BLaER1 treated with 17β-estradiol and CSF1 and Interleukin-3, amounts not matched to agents 10 nM and 100 nM (cell line): ENCODE data around the gene RNF215.

ENCODE experiments used
- H3K27ac ChIP-seq, 11 experiments: shearing (Covaris generic); formaldehyde crosslinking; 2 replicates each; pipeline ENCODE4 v1.8.1; 2022
- H3K27me3 ChIP-seq, 11 experiments: shearing (Covaris generic); formaldehyde crosslinking; 2 replicates each; pipeline ENCODE4 v1.8.1; 2022
- H3K36me3 ChIP-seq, 11 experiments: shearing (Covaris generic); formaldehyde crosslinking; 2 replicates each; pipeline ENCODE4 v1.8.1; 2022
- H3K4me1 ChIP-seq, 10 experiments: shearing (Covaris generic); formaldehyde crosslinking; 2 replicates each; pipeline ENCODE4 v1.8.1; 2022
- H3K4me2 ChIP-seq, 11 experiments: shearing (Covaris generic); formaldehyde crosslinking; 2 replicates each; pipeline ENCODE4 v1.8.1; 2022
- H3K4me3 ChIP-seq, 10 experiments: shearing (Covaris generic); formaldehyde crosslinking; 2 replicates each; pipeline ENCODE4 v1.8.1; 2022
- H3K9ac ChIP-seq, 11 experiments: shearing (Covaris generic); formaldehyde crosslinking; 2 replicates each; pipeline ENCODE4 v1.8.1; 2022
- H3K9me3 ChIP-seq, 11 experiments: shearing (Covaris generic); formaldehyde crosslinking; replicated peaks in 1 of 11; 2 replicates each; pipeline ENCODE4 v1.8.1; 2022
- H4K20me1 ChIP-seq, 11 experiments: shearing (Covaris generic); formaldehyde crosslinking; 2 replicates each; pipeline ENCODE4 v1.8.1; 2022
- Cebpa-rat ChIP-seq, 11 experiments: shearing (Covaris generic); IDR thresholded peaks; 2 replicates each; pipeline ENCODE4 v1.8.1; 2022

The RNF215 gene

GRCh38 chr22:30423959-30424533, 36.8 kb upstream of the RNF215 start:
- peaks cover 0 to 25% (median 23%) of the 10 kb centered on the region in 11 experiments; a peak in 17 of 22 replicates for H4K20me1 ChIP-seq
- H3K9ac ChIP-seq = peak overlapping the region; percentile 85 to 92 (median 90)
- no peak for TF ChIP-seq Cebpa-rat (IDR thresholded peaks at IDR 0.05)
- peaks cover 23 to 35% (median 27%) of the 10 kb centered on the region in 11 experiments for H3K36me3 ChIP-seq
- no peaks in the 10 kb centered on the region for H3K27me3 ChIP-seq
- peaks cover 45 to 68% (median 59%) of the 10 kb centered on the region in 10 experiments for H3K4me1 ChIP-seq
- H3K4me2 ChIP-seq = peak overlapping the region; percentile 92 to 100 (median 97)
- peak overlapping the region; percentile 73 to 95 (median 84) for H3K4me3 ChIP-seq
- H3K9me3 ChIP-seq = no peaks in the 10 kb centered on the region
- H3K27ac ChIP-seq = peak overlapping the region; percentile 80 to 97 (median 90); a peak in 21 of 22 replicates

DNA sequence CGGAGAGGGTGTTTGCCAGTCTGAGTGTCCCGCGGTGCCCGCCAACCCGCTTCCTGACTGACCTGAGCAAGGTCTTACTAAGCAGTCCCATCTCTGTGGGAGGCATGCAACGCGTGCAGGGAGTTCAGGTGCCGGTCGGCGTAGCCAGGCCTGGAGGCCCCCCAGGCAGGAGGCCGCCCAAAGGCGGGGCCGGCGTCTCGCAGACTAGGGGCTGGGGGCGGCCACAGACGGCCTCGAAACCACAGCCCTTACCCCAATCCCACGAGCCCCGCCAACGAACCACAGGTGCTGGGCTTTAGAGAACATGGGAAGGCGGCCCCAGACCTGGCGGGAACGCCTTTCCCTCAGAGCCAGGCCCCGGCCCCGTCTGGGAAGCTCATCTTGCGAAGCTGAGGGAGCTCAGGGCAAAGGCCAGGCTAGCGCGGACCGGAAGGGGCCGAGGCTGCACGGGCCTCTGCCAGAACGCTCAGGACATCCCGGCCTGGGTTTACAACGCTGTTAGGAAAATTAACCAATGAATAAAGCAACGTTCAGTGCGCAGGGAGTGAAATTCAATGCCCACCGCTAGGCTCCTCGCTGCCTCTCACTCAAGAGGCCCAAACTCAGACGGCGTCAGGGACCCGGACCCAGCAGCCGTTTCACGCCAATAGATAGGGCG, 36.2 kb upstream of the RNF215 start:
- H3K9ac ChIP-seq = peak overlapping the region; percentile 85 to 91 (median 88)
- peaks cover 23 to 35% (median 27%) of the 10 kb centered on the region in 11 experiments for H3K36me3 ChIP-seq
- H3K4me3 ChIP-seq = peak overlapping the region; percentile 65 to 95 (median 82)
- peak overlapping the region; percentile 92 to 100 (median 97) for H3K4me2 ChIP-seq
- H3K9me3 ChIP-seq = no peaks in the 10 kb centered on the region
- H4K20me1 ChIP-seq = peaks cover 0 to 19% (median 17%) of the 10 kb centered on the region in 11 experiments; a peak in 17 of 22 replicates
- peaks cover 45 to 68% (median 59%) of the 10 kb centered on the region in 10 experiments for H3K4me1 ChIP-seq
- H3K27ac ChIP-seq = peak overlapping the region; percentile 80 to 97 (median 90)
- TF ChIP-seq Cebpa-rat (IDR thresholded peaks at IDR 0.05) = no peak
- no peaks in the 10 kb centered on the region for H3K27me3 ChIP-seq

DNA sequence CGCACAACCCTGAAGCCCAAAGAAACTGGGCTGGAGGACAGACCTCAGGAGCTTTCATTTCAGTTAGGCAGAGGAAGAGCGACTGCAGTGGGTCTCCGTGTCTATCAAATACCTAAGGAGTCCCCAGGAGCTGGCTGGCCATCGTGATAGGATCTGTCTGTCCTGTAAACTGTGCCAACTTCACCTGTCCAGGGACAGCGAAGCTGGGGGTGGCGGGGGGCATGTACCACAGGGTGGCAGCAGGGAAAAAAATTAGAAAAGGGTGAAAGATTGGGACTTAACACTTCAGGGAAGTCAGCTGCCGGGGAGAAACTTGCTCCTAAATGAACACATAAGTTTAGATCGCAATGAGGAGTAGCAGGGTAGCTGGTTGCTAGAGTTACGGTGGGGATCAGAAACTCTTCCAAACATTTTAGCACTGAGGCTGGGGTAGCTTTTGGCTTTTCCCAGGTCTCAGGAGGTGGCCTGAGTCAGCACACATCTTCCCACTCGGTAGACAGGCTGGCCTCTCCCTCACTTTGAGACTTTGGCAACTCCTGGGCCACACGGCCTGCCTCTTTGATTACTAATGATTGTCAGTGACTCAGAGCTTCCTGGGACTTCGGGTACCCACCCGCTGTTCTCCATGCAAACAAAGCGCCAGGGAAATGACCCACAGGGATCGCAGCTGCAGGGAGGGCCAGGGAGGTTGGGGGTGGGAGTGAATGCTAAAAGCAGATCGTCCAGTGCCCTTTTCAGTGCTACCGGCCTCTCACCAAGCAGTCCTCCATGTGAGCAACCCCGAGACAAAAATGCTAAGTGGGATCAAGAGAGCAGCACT, 35.5 kb upstream of the RNF215 start:
- peaks cover 23 to 35% (median 27%) of the 10 kb centered on the region in 11 experiments for H3K36me3 ChIP-seq
- no peak for TF ChIP-seq Cebpa-rat (IDR thresholded peaks at IDR 0.05)
- H3K4me2 ChIP-seq = peak overlapping the region; percentile 92 to 100 (median 97)
- H3K9me3 ChIP-seq = no peaks in the 10 kb centered on the region
- H3K27ac ChIP-seq = peak overlapping the region; percentile 80 to 97 (median 90)
- H3K4me3 ChIP-seq = peak overlapping the region; percentile 65 to 95 (median 82)
- H3K9ac ChIP-seq = peak overlapping the region; percentile 85 to 91 (median 88)
- H3K4me1 ChIP-seq = peaks cover 45 to 68% (median 59%) of the 10 kb centered on the region in 10 experiments
- no peaks in the 10 kb centered on the region for H3K27me3 ChIP-seq
- peaks cover 0 to 12% (median 10%) of the 10 kb centered on the region in 11 experiments; a peak in 16 of 22 replicates for H4K20me1 ChIP-seq

- H3K4me1 ChIP-seq = peaks cover 39 to 62% (median 53%) of the 10 kb centered on the region in 10 experiments
- peaks cover 0 to 4% (median 3%) of the 10 kb centered on the region in 11 experiments; a peak in 15 of 22 replicates for H4K20me1 ChIP-seq
- peak overlapping the region; percentile 92 to 100 (median 97) for H3K4me2 ChIP-seq
- peak overlapping the region in 10 of 11 experiments; percentile 12 to 97 (median 90); a peak in 20 of 22 replicates for H3K27ac ChIP-seq
- no peak for TF ChIP-seq Cebpa-rat (IDR thresholded peaks at IDR 0.05)
- H3K9me3 ChIP-seq = no peaks in the 10 kb centered on the region
- peaks cover 22 to 35% (median 27%) of the 10 kb centered on the region in 11 experiments for H3K36me3 ChIP-seq
- H3K4me3 ChIP-seq = peak overlapping the region in 6 of 10 experiments; percentile 65 to 95 (median 79); a peak in 7 of 20 replicates
- H3K9ac ChIP-seq = peak overlapping the region; percentile 85 to 91 (median 88); a peak in 21 of 22 replicates
- H3K27me3 ChIP-seq = no peaks in the 10 kb centered on the region
These were observed 34.7 kb upstream of the RNF215 start for GRCh38 chr22:30421695-30422480.

DNA sequence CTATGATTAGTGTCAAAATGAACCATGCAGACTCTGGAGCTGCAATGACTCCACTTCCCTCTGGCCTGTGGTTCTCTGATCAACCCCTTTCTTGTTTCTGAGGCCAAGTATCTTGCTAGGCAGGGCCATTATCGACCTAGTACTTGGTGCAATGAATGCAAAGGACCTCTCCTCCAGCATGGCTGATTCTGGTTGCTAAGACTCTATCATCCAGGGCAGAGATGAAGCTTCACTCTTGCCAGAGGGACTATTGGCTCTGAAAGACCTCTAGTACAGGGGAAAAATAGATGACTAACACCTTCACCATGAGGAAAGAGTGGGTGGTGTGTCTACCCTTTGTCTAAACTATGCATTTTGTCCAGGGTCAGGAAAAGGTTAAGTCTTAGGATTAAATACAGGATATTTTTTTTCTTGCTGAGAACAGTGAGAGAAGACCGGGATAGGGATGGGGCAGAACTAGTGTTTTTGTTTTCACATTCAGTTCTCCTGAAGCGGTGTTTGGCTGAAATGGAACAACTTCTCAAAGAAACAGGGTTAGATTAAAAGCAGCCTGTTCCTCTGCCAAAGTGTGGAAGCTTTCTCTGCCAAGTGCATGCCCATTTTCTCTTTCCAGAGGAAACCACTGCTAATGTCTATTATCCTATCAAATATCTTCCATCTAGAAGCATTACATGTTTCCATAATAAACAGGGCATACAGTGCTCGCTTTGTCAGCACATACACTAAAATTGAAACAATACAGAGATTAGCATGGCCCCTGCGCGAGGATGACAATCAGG, 33.3 kb upstream of the RNF215 start:
- no peaks in the 10 kb centered on the region for H3K9me3 ChIP-seq
- H3K4me2 ChIP-seq = peak overlapping the region in 5 of 11 experiments; percentile 46 to 100 (median 97); a peak in 11 of 22 replicates
- H3K4me1 ChIP-seq = peaks cover 36 to 52% (median 46%) of the 10 kb centered on the region in 10 experiments
- TF ChIP-seq Cebpa-rat (IDR thresholded peaks at IDR 0.05) = no peak
- peaks cover 29 to 48% (median 39%) of the 10 kb centered on the region in 11 experiments for H3K36me3 ChIP-seq
- H3K27ac ChIP-seq = no peak overlapping the region; a peak in 1 of 22 replicates
- H3K4me3 ChIP-seq = no peak overlapping the region
- peak overlapping the region in 2 of 11 experiments; percentile 46 to 85; a peak in 2 of 22 replicates for H3K9ac ChIP-seq
- no peaks in the 10 kb centered on the region for H4K20me1 ChIP-seq
- no peaks in the 10 kb centered on the region for H3K27me3 ChIP-seq

GRCh38 chr22:30416837-30417236, 29.6 kb upstream of the RNF215 start:
- H4K20me1 ChIP-seq = no peaks in the 10 kb centered on the region; a peak in 1 of 22 replicates
- H3K27ac ChIP-seq = no peak overlapping the region
- H3K4me3 ChIP-seq = no peak overlapping the region
- no peaks in the 10 kb centered on the region for H3K27me3 ChIP-seq
- H3K36me3 ChIP-seq = peaks cover 39 to 84% (median 69%) of the 10 kb centered on the region in 11 experiments
- TF ChIP-seq Cebpa-rat (IDR thresholded peaks at IDR 0.05) = no peak
- peaks cover 7 to 30% (median 18%) of the 10 kb centered on the region in 10 experiments for H3K4me1 ChIP-seq
- H3K9me3 ChIP-seq = no peaks in the 10 kb centered on the region
- H3K9ac ChIP-seq = no peak overlapping the region
- H3K4me2 ChIP-seq = no peak overlapping the region

DNA sequence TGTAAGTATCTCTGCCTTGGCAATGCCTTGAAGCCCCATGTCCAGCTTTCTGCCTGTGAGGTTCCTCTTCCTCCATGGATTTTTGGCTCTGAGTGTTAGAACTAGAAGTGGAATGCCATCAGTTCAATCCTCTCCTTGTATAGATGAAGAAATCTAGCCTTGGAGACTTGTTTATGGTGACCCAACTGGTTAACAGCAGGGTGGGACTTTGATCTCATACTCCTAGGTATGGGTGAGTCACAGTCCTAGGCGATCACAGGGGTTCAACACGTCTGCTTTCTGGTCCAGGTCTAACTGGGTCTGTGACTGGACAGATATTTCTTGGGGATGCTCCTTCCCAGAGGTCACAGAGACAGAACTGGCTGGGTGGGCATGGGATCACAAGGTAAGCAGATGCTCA, 29.2 kb upstream of the RNF215 start:
- Histone ChIP-seq H3K4me3 (no peak overlapping the region), H3K27me3 (no peaks in the 10 kb centered on the region), H3K4me2 (no peak overlapping the region), H3K27ac (no peak overlapping the region), H3K9ac (no peak overlapping the region), H4K20me1 (no peaks in the 10 kb centered on the region; a peak in 1 of 22 replicates), H3K4me1 (peaks cover 3 to 26% (median 13%) of the 10 kb centered on the region in 10 experiments), H3K36me3 (peaks cover 39 to 89% (median 71%) of the 10 kb centered on the region in 11 experiments), H3K9me3 (no peaks in the 10 kb centered on the region)
- no peak for TF ChIP-seq Cebpa-rat (IDR thresholded peaks at IDR 0.05)
